GM10266 (cell line): ENCODE data around the gene AFG1L.
"Not testable (repeated sequence)": the region's sequence is repeated elsewhere in the genome, so short reads cannot be mapped to it uniquely, and the experiment has no call there.

Experiments
- DNase-seq: peaks from one replicate; pipeline ENCODE4 v3.0.0; 2012; ENCODE audit errors: extremely low spot score
- CTCF ChIP-seq: IDR thresholded peaks from 2 replicates; pipeline ENCODE4 v1.5.1; 2012; ENCODE audit warnings: mild to moderate bottlenecking, low read depth; ENCODE audit not compliant: control insufficient read depth, insufficient read depth; ENCODE audit errors: missing control alignments

AFG1L gene

GRCh38 chr6:108309844-108310243, 15.0 kb downstream of the AFG1L start:
- no peak for TF ChIP-seq CTCF
- DNase-seq = no peak

- TF ChIP-seq CTCF = no peak
- DNase-seq = no peak
These were observed 17.8 kb downstream of the AFG1L start for GRCh38 chr6:108312605-108313004.

GRCh38 chr6:108321253-108321747, 26.4 kb downstream of the AFG1L start:
- DNase-seq = no peak
- TF ChIP-seq CTCF = no peak

- DNase-seq = no peak
- no peak for TF ChIP-seq CTCF
These were observed 27.9 kb downstream of the AFG1L start for GRCh38 chr6:108322728-108323127.

- DNase-seq = no peak
- no peak for TF ChIP-seq CTCF
These were observed 29.0 kb downstream of the AFG1L start for GRCh38 chr6:108323710-108324466.

- DNase-seq = not testable (repeated sequence)
These were observed 35.4 kb downstream of the AFG1L start for GRCh38 chr6:108330221-108330785.

GRCh38 chr6:108330806-108331205, 36.0 kb downstream of the AFG1L start:
- no peak for DNase-seq
- TF ChIP-seq CTCF = no peak

- no peak for DNase-seq
- TF ChIP-seq CTCF = no peak
These were observed 37.1 kb downstream of the AFG1L start for GRCh38 chr6:108331982-108332381.
